COLO829 (cell line): ENCODE measurements around the gene CALCOCO2.
"Not testable (repeated sequence)": the region's sequence is repeated elsewhere in the genome, so short reads cannot be mapped to it uniquely, and the experiment has no call there.

Experiments
- DNase-seq: peaks from one replicate; pipeline ENCODE4 v3.0.0; 2012; ENCODE audit warnings: low spot score

CALCOCO2 gene, protein sequence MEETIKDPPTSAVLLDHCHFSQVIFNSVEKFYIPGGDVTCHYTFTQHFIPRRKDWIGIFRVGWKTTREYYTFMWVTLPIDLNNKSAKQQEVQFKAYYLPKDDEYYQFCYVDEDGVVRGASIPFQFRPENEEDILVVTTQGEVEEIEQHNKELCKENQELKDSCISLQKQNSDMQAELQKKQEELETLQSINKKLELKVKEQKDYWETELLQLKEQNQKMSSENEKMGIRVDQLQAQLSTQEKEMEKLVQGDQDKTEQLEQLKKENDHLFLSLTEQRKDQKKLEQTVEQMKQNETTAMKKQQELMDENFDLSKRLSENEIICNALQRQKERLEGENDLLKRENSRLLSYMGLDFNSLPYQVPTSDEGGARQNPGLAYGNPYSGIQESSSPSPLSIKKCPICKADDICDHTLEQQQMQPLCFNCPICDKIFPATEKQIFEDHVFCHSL

GRCh38 chr17:48830840-48831548 lies at the start of gene CALCOCO2:
Gene CALCOCO2 (plus strand): TSS chr17:48831035. CDS start chr17:48841708, 10,673 bp downstream.
- peak; percentile 92 for DNase-seq

- DNase-seq: no peak
Measured at GRCh38 chr17:48787828-48788227, 43.0 kb upstream of the CALCOCO2 start.

- no peak for DNase-seq
Measured at GRCh38 chr17:48790607-48791127, 40.2 kb upstream of the CALCOCO2 start.

DNA sequence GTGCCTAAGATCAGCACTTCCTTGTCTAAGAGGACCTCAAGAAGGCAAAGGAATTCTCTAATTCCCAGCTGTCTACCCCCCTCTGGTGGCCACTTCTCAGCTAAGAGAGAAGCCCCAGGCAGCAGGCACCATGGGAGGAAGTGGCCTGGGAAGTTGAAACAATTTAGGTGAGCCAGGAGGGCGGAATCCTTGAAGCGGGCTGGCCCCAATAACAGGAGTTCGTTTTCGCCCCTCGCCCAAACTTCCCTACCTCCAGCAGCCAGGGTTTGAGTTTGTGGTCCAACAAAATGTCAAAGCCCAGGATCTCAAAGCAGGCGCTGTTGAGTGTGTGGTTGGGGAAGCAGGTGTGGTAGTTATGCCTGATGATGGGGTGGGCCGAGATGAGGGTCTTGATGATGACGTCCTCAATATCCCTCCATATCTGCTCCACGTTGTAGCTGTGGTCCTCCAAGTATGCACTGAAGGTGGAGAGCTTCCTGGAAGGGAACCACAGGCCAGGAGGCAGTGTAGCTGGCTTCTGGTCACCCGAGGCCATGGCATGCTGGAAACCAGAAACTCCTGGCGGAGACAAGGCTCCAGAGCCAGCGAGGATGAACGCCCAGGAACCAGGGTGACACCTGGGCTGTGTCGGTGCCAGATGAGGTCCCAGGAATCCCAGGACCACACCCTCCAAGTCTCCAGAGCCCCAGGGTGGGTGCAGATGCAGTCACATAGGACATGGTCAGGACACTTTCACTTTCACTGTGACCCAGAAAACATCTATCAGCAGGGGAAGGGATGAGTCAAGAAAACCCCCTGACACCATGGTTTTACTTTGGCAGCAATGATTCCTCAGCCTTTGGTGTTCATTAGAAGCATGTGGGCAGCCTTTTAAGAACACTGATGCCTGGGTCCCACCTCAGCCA lies 39.5 kb upstream of the CALCOCO2 start:
- DNase-seq: peak; percentile 80

DNA sequence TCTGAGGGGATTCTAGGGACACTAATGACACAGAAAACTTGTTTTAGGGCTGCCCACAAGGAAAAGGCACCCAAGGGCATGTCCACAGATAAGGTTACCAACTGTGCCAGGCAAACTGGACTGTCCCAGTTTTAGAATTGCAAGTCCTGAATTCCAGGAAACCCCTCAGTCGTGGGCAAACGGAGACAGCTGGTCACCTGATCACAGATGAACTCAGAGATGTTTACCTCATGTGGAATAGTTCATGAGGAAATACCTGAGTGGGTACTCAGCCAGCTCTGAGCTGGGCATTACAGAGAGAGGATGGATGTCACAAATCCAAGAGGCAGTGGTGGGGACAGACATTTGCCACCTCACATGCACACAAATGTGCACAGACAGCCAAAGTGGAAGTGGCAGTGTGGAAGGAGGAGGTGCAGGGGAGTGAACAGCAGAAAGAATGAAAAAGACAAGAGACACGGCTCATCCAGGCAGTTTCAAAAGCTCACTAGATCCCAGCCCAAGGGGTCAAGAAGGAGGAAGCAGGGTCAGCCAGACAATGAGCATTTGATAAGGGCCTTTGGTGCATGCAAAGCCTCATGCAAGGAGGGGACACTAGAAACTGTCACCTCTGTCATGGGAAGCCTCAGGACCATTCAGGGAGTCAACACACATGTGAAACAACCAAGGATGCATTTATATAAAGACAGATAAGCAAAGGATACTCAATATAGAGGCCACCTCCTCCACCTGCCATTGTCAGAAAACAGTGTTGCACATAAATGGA lies 38.6 kb upstream of the CALCOCO2 start:
- no peak for DNase-seq

DNA sequence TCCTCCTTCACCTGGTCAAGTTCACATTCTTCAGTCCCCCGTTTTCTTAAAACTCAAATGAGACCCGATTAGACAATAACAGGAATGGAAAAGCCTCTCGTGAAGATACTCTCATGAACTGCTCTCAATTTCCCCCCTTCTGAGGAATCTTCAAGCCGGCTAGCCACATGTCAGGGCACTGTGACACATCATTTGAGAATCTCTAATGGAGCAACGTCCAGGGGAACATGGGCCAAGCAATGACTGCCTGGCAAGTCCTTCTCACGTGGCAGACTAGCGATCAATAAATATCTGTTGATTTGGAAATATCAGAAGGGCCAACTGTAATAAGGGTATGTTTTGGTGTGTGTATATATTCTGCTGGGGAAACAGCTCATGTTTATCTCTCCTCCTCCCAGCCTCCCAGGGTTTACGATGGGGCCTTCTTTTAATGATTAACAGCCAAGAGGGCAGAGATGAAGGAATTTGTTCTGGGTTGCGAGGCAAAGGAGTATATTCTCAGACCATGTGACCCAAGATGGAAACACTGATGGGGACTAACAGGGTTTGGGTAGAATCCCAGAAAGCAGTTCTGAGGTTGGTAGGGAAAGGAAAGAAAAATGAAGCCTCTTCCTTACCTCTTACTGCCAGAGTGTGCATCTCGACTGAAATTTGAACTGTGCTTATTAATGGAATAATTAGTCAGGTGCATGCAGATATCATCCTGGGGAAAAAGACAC lies 35.2 kb upstream of the CALCOCO2 start:
- DNase-seq: no peak

DNA sequence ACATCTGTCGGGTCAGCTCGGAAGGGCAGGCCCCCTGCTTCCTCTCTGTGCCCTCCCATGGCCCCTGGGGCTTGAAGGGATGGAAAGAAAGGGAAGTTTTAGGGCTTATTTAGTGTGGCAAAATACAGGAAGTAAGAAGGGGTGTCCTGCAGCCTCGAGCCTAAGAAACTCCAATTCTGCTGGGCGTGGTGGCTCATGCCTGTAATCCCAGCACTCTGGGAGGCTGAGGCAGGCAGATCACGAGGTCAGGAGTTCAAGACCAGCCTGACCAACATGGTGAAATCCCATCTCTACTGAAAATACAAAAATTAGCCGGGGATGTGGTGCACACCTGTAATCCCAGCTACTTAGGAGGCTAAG lies 34.7 kb upstream of the CALCOCO2 start:
- DNase-seq: not testable (repeated sequence)

DNA sequence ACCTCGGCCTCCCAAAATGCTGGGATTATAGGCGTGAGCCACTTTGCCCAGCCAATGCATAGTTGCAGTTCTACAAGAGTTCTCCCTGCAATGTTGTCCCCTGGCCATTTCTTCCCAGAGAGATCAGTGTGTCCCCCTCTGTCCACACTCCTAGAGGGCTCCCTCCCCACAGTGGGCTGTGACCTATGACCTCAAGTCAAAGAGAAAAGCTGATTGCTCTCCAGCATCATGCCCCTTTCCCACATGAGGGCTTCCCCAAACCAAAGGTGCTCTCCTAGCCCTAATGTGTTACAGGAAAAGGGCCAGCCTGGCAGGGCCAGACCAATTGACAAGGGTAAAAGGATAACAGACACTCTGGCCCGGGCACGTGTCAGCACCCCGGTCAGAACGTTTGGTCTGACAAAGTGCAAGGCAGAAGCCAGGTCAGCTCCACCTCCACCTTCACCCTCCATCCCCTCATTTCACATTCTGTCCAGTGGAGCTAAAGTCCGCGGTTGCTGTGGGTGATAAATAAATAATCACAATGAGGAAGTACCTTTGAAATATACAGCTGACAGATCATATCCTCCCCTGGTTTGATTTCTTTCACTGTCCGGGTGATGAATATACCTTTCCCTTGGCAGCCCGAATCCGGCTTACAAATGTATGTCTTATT lies 31.6 kb upstream of the CALCOCO2 start:
- DNase-seq: no peak

- DNase-seq: no peak
Measured at GRCh38 chr17:48800626-48801217, 30.1 kb upstream of the CALCOCO2 start.

- peak; percentile 78 for DNase-seq
Measured at GRCh38 chr17:48804936-48805411, 25.9 kb upstream of the CALCOCO2 start.

GRCh38 chr17:48809182-48809581 lies 21.7 kb upstream of the CALCOCO2 start:
- DNase-seq: no peak

- DNase-seq: no peak
Measured at GRCh38 chr17:48812001-48812400, 18.8 kb upstream of the CALCOCO2 start.

- DNase-seq: peak; percentile 85
Measured at GRCh38 chr17:48814504-48814903, 16.3 kb upstream of the CALCOCO2 start.

DNA sequence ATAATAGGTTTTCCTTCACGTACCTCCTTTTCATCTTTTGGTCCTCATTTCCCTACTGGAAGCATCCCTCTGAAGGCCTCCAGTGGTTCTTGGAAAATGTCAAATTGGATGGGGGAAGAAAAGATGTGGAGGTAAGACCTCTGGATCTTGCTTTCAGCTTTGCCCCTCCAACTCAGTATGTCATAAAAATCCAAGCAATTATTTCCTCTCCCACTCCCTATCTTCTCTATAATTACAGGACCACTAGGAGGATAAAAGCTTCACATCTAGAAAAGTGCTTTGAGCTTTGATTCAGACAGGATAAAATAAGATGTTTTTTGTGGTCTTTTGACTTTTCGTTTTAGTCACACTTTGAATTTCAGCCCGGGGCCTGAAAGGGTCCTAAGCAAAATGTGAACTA lies 15.5 kb upstream of the CALCOCO2 start:
- no peak for DNase-seq

GRCh38 chr17:48816438-48816773 lies 14.4 kb upstream of the CALCOCO2 start:
- DNase-seq: no peak

GRCh38 chr17:48816774-48817590 lies 13.9 kb upstream of the CALCOCO2 start, which contains the start of gene TTLL6:
Gene TTLL6 (minus strand): TSS chr17:48817229. CDS start chr17:48817072, 157 bp downstream.
- DNase-seq: peak; percentile 83

GRCh38 chr17:48818361-48818841 lies 12.4 kb upstream of the CALCOCO2 start:
- DNase-seq: no peak

GRCh38 chr17:48819466-48819865 lies 11.4 kb upstream of the CALCOCO2 start:
- no peak for DNase-seq
